NCI-H524 (cell line): ENCODE results near the gene ERCC4.

Source experiments
- DNase-seq, 2 experiments: peaks; one replicate each; lab custom pipeline; 2025; lab: John Stamatoyannopoulos, UW

Gene ERCC4

GRCh38 chr16:13911306-13911705 is 8.6 kb upstream of the ERCC4 start:
- no peak for DNase-seq

GRCh38 chr16:13911871-13912270 is 8.1 kb upstream of the ERCC4 start:
- no peak for DNase-seq

- DNase-seq: no peak
Observed at GRCh38 chr16:13912891-13913290, 7.1 kb upstream of the ERCC4 start.

- DNase-seq: no peak
Observed at GRCh38 chr16:13913374-13914292, 6.3 kb upstream of the ERCC4 start.

GRCh38 chr16:13915033-13915635 is 4.8 kb upstream of the ERCC4 start:
- no peak for DNase-seq

- DNase-seq: peak; percentile 54 to 80
Observed at GRCh38 chr16:13919330-13919682, 648 bp upstream of the ERCC4 start.

GRCh38 chr16:13920510-13920818 is 510 bp downstream of the ERCC4 start:
- no peak for DNase-seq

- DNase-seq: no peak
Observed at GRCh38 chr16:13921328-13921727, 1.4 kb downstream of the ERCC4 start.

- DNase-seq: peak in 1 of 2 experiments; percentile 61
Observed at GRCh38 chr16:13923703-13924298, 3.8 kb downstream of the ERCC4 start.

GRCh38 chr16:13926464-13926863 is 6.5 kb downstream of the ERCC4 start:
- DNase-seq: no peak

- no peak for DNase-seq
Observed at GRCh38 chr16:13926891-13927290, 6.9 kb downstream of the ERCC4 start.

GRCh38 chr16:13928646-13929045 is 8.7 kb downstream of the ERCC4 start:
- DNase-seq: no peak

GRCh38 chr16:13931845-13932244 is 11.9 kb downstream of the ERCC4 start:
- DNase-seq: no peak

GRCh38 chr16:13935408-13935807 is 15.5 kb downstream of the ERCC4 start:
- no peak for DNase-seq

GRCh38 chr16:13936155-13936554 is 16.2 kb downstream of the ERCC4 start:
- DNase-seq: no peak

- DNase-seq: no peak
Observed at GRCh38 chr16:13936596-13937081, 16.7 kb downstream of the ERCC4 start.

- no peak for DNase-seq
Observed at GRCh38 chr16:13937411-13937810, 17.5 kb downstream of the ERCC4 start.

GRCh38 chr16:13938480-13938879 is 18.5 kb downstream of the ERCC4 start:
- DNase-seq: no peak

GRCh38 chr16:13939821-13940220 is 19.9 kb downstream of the ERCC4 start:
- DNase-seq: no peak

GRCh38 chr16:13940397-13940933 is 20.5 kb downstream of the ERCC4 start:
- no peak for DNase-seq

- DNase-seq: no peak
Observed at GRCh38 chr16:13944816-13945215, 24.9 kb downstream of the ERCC4 start.

- DNase-seq: no peak
Observed at GRCh38 chr16:13945744-13946485, 26.0 kb downstream of the ERCC4 start.
